HL-60 (cell line): ENCODE results near the gene ERC2.

Source experiments
- DNase-seq, 2 experiments: peaks; one replicate each; pipeline ENCODE4 v3.0.0-alpha.2; 2010 to 2020; ENCODE audit warnings: low read depth in 1 of 2, low spot score in 1 of 2
- H3K27ac ChIP-seq: fragments of 250-450 bp; sonication (Bioruptor Pico); replicated peaks from 2 replicates; pipeline ENCODE4 v1.5.1; 2020; ENCODE audit warnings: mild to moderate bottlenecking, moderate library complexity
- H3K27me3 ChIP-seq: fragments of 250-450 bp; sonication (Bioruptor Pico); 2 replicates; pipeline ENCODE4 v1.5.1; 2021; ENCODE audit warnings: mild to moderate bottlenecking, moderate library complexity; ENCODE audit not compliant: insufficient read depth, poor library complexity, severe bottlenecking
- H3K4me3 ChIP-seq: replicated peaks from 2 replicates; pipeline ENCODE4 v1.5.1; 2011; ENCODE audit warnings: mild to moderate bottlenecking, control low read depth, low read length; ENCODE audit not compliant: insufficient read depth
- CTCF ChIP-seq: IDR thresholded peaks from one replicate; pipeline ENCODE4 v1.5.1; 2011; ENCODE audit warnings: low read length, control low read depth, inconsistent platforms; ENCODE audit not compliant: insufficient read depth
- GABPA ChIP-seq: IDR thresholded peaks from 2 replicates; pipeline ENCODE4 v1.6.1; 2012; ENCODE audit warnings: low read depth
- POLR2AphosphoS5 ChIP-seq: IDR thresholded peaks from 2 replicates; pipeline ENCODE4 v1.6.1; 2012; ENCODE audit warnings: low read depth
- REST ChIP-seq: IDR thresholded peaks from 2 replicates; pipeline ENCODE4 v1.6.1; 2012; ENCODE audit warnings: low read depth; ENCODE audit not compliant: insufficient replicate concordance
- SPI1 ChIP-seq: IDR thresholded peaks from 2 replicates; pipeline ENCODE4 v1.6.1; 2012; ENCODE audit warnings: low read depth, mild to moderate bottlenecking, borderline replicate concordance

ERC2 gene

GRCh38 chr3:55717481-55717880 lies 750.8 kb downstream of the ERC2 start:
- Histone ChIP-seq H3K4me3 (no peak overlapping the region), H3K27ac (no peak overlapping the region), H3K27me3 (no peaks in the 10 kb centered on the region)
- DNase-seq, result no peak
- no peak for TF ChIP-seq CTCF
- TF ChIP-seq POLR2AphosphoS5, result no peak
- TF ChIP-seq SPI1, result no peak
- no peak for TF ChIP-seq GABPA
- TF ChIP-seq REST, result no peak

GRCh38 chr3:55716611-55717225 lies 751.5 kb downstream of the ERC2 start:
- H3K4me3 ChIP-seq, result no peak overlapping the region
- H3K27ac ChIP-seq, result no peak overlapping the region
- TF ChIP-seq POLR2AphosphoS5, result no peak
- TF ChIP-seq SPI1, result no peak
- no peak for TF ChIP-seq GABPA
- TF ChIP-seq CTCF, result no peak
- no peak for TF ChIP-seq REST
- DNase-seq, result no peak
- H3K27me3 ChIP-seq, result no peaks in the 10 kb centered on the region

GRCh38 chr3:55716044-55716443 lies 752.2 kb downstream of the ERC2 start:
- no peak overlapping the region for H3K4me3 ChIP-seq
- no peak overlapping the region for H3K27ac ChIP-seq
- H3K27me3 ChIP-seq, result no peaks in the 10 kb centered on the region
- DNase-seq, result no peak
- TF ChIP-seq CTCF, result no peak
- TF ChIP-seq GABPA, result no peak
- no peak for TF ChIP-seq REST
- no peak for TF ChIP-seq SPI1
- TF ChIP-seq POLR2AphosphoS5, result no peak
